Fibroblast of lung (primary cell): ENCODE data around the gene POLN. TPM values are rescaled to one million over a fixed set of nuclear protein-coding genes. Genes with fewer than 3 reads are reported as not detected.

ENCODE experiments used
- DNase-seq, 2 donors: peaks; one replicate each; pipeline versions ENCODE4 v3.0.0 to v3.0.0-alpha.2; 2010; ENCODE audit warnings: low read depth in 2 of 2
- H2AFZ ChIP-seq: 2 replicates; pipeline ENCODE4 v1.5.1; 2012; ENCODE audit warnings: low read length, control low read depth, inconsistent platforms
- H3K27ac ChIP-seq: 2 replicates; pipeline ENCODE4 v1.5.1; 2011; ENCODE audit warnings: low read length, control low read depth; ENCODE audit not compliant: insufficient read depth
- H3K27me3 ChIP-seq: 2 replicates; pipeline ENCODE4 v1.5.1; 2011; ENCODE audit warnings: mild to moderate bottlenecking, low read length; ENCODE audit not compliant: control insufficient read depth, insufficient read depth
- H3K36me3 ChIP-seq: 2 replicates; pipeline ENCODE4 v1.5.1; 2011; ENCODE audit warnings: low read length; ENCODE audit not compliant: control insufficient read depth, insufficient read depth
- H3K4me1 ChIP-seq: 2 replicates; pipeline ENCODE4 v1.5.1; 2011; ENCODE audit warnings: low read length; ENCODE audit not compliant: control insufficient read depth, insufficient read depth; ENCODE audit errors: extremely low read depth
- H3K4me2 ChIP-seq: 2 replicates; pipeline ENCODE4 v1.5.1; 2011; ENCODE audit warnings: low read length, control low read depth; ENCODE audit not compliant: insufficient read depth; ENCODE audit errors: extremely low read depth
- H3K4me3 ChIP-seq, 4 experiments: fragments of 200-600 bp in 1 of 4; sonication (generic) in 1 of 4; replicated peaks in 1 of 4; 2 replicates each; pipeline ENCODE4 v1.5.1; 2011 to 2016; ENCODE audit warnings: low read length in 4 of 4, low read depth in 3 of 4, mild to moderate bottlenecking in 3 of 4, control low read depth in 2 of 4, inconsistent platforms in 1 of 4, mixed read lengths in 1 of 4; ENCODE audit not compliant: insufficient read depth in 1 of 4; ENCODE audit errors: control extremely low read depth in 1 of 4
- H3K79me2 ChIP-seq: 2 replicates; pipeline ENCODE4 v1.5.1; 2012; ENCODE audit warnings: mild to moderate bottlenecking, low read length, inconsistent platforms; ENCODE audit not compliant: control insufficient read depth, insufficient read depth
- H3K9ac ChIP-seq: 2 replicates; pipeline ENCODE4 v1.5.1; 2011; ENCODE audit warnings: mild to moderate bottlenecking, low read length, control low read depth; ENCODE audit not compliant: insufficient read depth
- H3K9me3 ChIP-seq: 2 replicates; pipeline ENCODE4 v1.5.1; 2012; ENCODE audit warnings: low read depth, low read length; ENCODE audit not compliant: control insufficient read depth, insufficient read depth
- H4K20me1 ChIP-seq: 2 replicates; pipeline ENCODE4 v1.5.1; 2011; ENCODE audit warnings: low read length; ENCODE audit not compliant: control insufficient read depth, insufficient read depth; ENCODE audit errors: extremely low read depth
- CTCF ChIP-seq, 2 donors: IDR thresholded peaks in 1 of 2; conservative IDR thresholded peaks in 1 of 2; 1 replicate in 1 of 2; 2 replicates in 1 of 2; pipeline ENCODE4 v1.5.1; 2011 to 2012; ENCODE audit warnings: low read length in 2 of 2, control low read depth in 1 of 2, inconsistent platforms in 1 of 2, low read depth in 1 of 2, mild to moderate bottlenecking in 1 of 2
- EZH2 ChIP-seq: IDR thresholded peaks from 2 replicates; pipeline ENCODE4 v1.5.1; 2012; ENCODE audit warnings: low read length, control low read depth, mild to moderate bottlenecking; ENCODE audit errors: missing control alignments
- polyA plus RNA-seq, 2 donors: library from polyadenylated mRNA; depleted of rRNA in 1 of 2; stranded (reverse) in 1 of 2; unstranded in 1 of 2; fragments of >200 nt; gene quantifications; 2 replicates each; pipeline ENCODE4 v1.2.1, GENCODE V29; 2011 to 2012; ENCODE audit warnings: missing spikeins in 1 of 2
- total RNA-seq: library from RNA; depleted of rRNA; stranded (reverse); fragments of >200 nt; gene quantifications from 2 replicates; pipeline ENCODE4 v1.2.1, GENCODE V29; 2014

The POLN gene
- total and polyA plus RNA-seq, 2 donors (not counting 1 experiment from before 2014, with no cell fraction given), result 0.58 to 5.6 TPM

GRCh38 chr4:2270341-2271165, 28.6 kb upstream of the POLN start:
- Histone ChIP-seq H3K9me3 (no peaks in the 10 kb centered on the region), H3K4me3 (no peak overlapping the region), H3K27ac (no peak overlapping the region), H3K4me2 (no peak overlapping the region), H3K36me3 (no peaks in the 10 kb centered on the region), H3K27me3 (no peaks in the 10 kb centered on the region), H2AFZ (no peak overlapping the region), H4K20me1 (no peaks in the 10 kb centered on the region), H3K79me2 (no peaks in the 10 kb centered on the region), H3K9ac (no peak overlapping the region), H3K4me1 (peaks cover 4% of the 10 kb centered on the region)
- no peak for TF ChIP-seq EZH2
- no peak for TF ChIP-seq CTCF (conservative IDR thresholded peaks at IDR 0.05 in 1 of 2, IDR thresholded peaks at IDR 0.05 in 1 of 2; ENCODE audit: low read depth in 1 of 2, low read length in 2 of 2)
- DNase-seq, result no peak

- DNase-seq, result no peak
- H3K9me3 ChIP-seq, result no peaks in the 10 kb centered on the region
- no peak overlapping the region for H3K9ac ChIP-seq
- no peak overlapping the region for H3K27ac ChIP-seq
- no peaks in the 10 kb centered on the region for H3K27me3 ChIP-seq
- peaks cover 4% of the 10 kb centered on the region for H3K4me1 ChIP-seq
- TF ChIP-seq CTCF (conservative IDR thresholded peaks at IDR 0.05 in 1 of 2, IDR thresholded peaks at IDR 0.05 in 1 of 2; ENCODE audit: low read depth in 1 of 2, low read length in 2 of 2) (no peak), EZH2 (no peak)
- no peaks in the 10 kb centered on the region for H4K20me1 ChIP-seq
- no peak overlapping the region for H2AFZ ChIP-seq
- H3K4me3 ChIP-seq, result no peak overlapping the region
- H3K79me2 ChIP-seq, result no peaks in the 10 kb centered on the region
- no peaks in the 10 kb centered on the region for H3K36me3 ChIP-seq
- no peak overlapping the region for H3K4me2 ChIP-seq
These were observed 27.8 kb upstream of the POLN start for GRCh38 chr4:2269618-2270163.

- peaks cover 4% of the 10 kb centered on the region for H3K4me1 ChIP-seq
- no peaks in the 10 kb centered on the region for H3K36me3 ChIP-seq
- H3K27ac ChIP-seq, result no peak overlapping the region
- no peak overlapping the region for H3K4me3 ChIP-seq
- no peak overlapping the region for H2AFZ ChIP-seq
- no peaks in the 10 kb centered on the region for H3K9me3 ChIP-seq
- H3K79me2 ChIP-seq, result no peaks in the 10 kb centered on the region
- no peak for DNase-seq
- H3K9ac ChIP-seq, result no peak overlapping the region
- no peaks in the 10 kb centered on the region for H3K27me3 ChIP-seq
- H3K4me2 ChIP-seq, result no peak overlapping the region
- H4K20me1 ChIP-seq, result no peaks in the 10 kb centered on the region
- TF ChIP-seq CTCF (conservative IDR thresholded peaks at IDR 0.05 in 1 of 2, IDR thresholded peaks at IDR 0.05 in 1 of 2; ENCODE audit: low read depth in 1 of 2, low read length in 2 of 2) (no peak), EZH2 (no peak)
These were observed 27.2 kb upstream of the POLN start for GRCh38 chr4:2269206-2269531.
